Measurements from ENCODE around the gene SHTN1.

GRCh38 chr10:116880716-116881482 is 124.1 kb downstream of the SHTN1 start:
- no peak for TF ChIP-seq EZH2 (IDR thresholded peaks at IDR 0.05; ENCODE audit: borderline replicate concordance, low read depth, low read length, poor library complexity, severe bottlenecking)
- no peak for TF ChIP-seq CTCF (conservative IDR thresholded peaks at IDR 0.05; ENCODE audit: low read depth, low read length)
